ENCODE data around the gene COL7A1. TPM values are rescaled to one million over a fixed set of nuclear protein-coding genes. Genes with fewer than 3 reads are reported as not detected.

Gene COL7A1
- total and polyA plus RNA-seq, 2 experiments from 2014 or later, result 4.0 to 7.9 TPM

- no peak for TF ChIP-seq REST (IDR thresholded peaks at IDR 0.05; ENCODE audit: unreplicated experiment)
- no peak for TF ChIP-seq CREB1 (CRISPR knock-in tag; IDR thresholded peaks at IDR 0.05; ENCODE audit: low read depth)
- TF ChIP-seq EZH2 (IDR thresholded peaks at IDR 0.05; ENCODE audit: low read depth, unreplicated experiment), result no peak
- TF ChIP-seq STAT1 (IDR thresholded peaks at IDR 0.05; ENCODE audit: unreplicated experiment), result no peak
- no peak for TF ChIP-seq POLR2AphosphoS5 (IDR thresholded peaks at IDR 0.05; ENCODE audit: low read depth)
- TF ChIP-seq ZNF114 (CRISPR knock-in tag; IDR thresholded peaks at IDR 0.05), result no peak
Measured at GRCh38 chr3:48593337-48593736, 1.8 kb downstream of the COL7A1 start (continued).

- Mint-ChIP-seq H3K9me3 (no peaks in the 10 kb centered on the region), H3K27me3 (ENCODE audit: insufficient read depth, low read depth, poor library complexity) (peaks cover 22% of the 10 kb centered on the region), H3K4me1 (peaks cover 21% of the 10 kb centered on the region), H3K36me3 (ENCODE audit: low read depth) (peaks cover 6% of the 10 kb centered on the region), H3K27ac (no peak overlapping the region), H3K4me3 (no peak overlapping the region)
- no peaks in the 10 kb centered on the region for H3K9me2 ChIP-seq (ENCODE audit: insufficient read depth)
- peaks cover 17% of the 10 kb centered on the region; the same call in 1 of the 2 replicates for H3K4me1 ChIP-seq (ENCODE audit: insufficient read depth)
- no peak for TF ChIP-seq ZNF331 (CRISPR knock-in tag; IDR thresholded peaks at IDR 0.05; ENCODE audit: low read depth)
- no peak for TF ChIP-seq ZNF114 (CRISPR knock-in tag; IDR thresholded peaks at IDR 0.05)
- no peak for TF ChIP-seq ETS1 (IDR thresholded peaks at IDR 0.05)
- TF ChIP-seq, protein P1, sequence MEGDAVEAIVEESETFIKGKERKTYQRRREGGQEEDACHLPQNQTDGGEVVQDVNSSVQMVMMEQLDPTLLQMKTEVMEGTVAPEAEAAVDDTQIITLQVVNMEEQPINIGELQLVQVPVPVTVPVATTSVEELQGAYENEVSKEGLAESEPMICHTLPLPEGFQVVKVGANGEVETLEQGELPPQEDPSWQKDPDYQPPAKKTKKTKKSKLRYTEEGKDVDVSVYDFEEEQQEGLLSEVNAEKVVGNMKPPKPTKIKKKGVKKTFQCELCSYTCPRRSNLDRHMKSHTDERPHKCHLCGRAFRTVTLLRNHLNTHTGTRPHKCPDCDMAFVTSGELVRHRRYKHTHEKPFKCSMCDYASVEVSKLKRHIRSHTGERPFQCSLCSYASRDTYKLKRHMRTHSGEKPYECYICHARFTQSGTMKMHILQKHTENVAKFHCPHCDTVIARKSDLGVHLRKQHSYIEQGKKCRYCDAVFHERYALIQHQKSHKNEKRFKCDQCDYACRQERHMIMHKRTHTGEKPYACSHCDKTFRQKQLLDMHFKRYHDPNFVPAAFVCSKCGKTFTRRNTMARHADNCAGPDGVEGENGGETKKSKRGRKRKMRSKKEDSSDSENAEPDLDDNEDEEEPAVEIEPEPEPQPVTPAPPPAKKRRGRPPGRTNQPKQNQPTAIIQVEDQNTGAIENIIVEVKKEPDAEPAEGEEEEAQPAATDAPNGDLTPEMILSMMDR (conservative IDR thresholded peaks at IDR 0.05; ENCODE audit: low read depth in 2 of 2), result no peak
- no peak for TF ChIP-seq CREB1 (CRISPR knock-in tag; IDR thresholded peaks at IDR 0.05; ENCODE audit: low read depth)
- TF ChIP-seq JUNB (IDR thresholded peaks at IDR 0.05; ENCODE audit: unreplicated experiment), result no peak
- no peak for TF ChIP-seq POLR2AphosphoS5 (IDR thresholded peaks at IDR 0.05; ENCODE audit: low read depth)
- no peak for TF ChIP-seq NANOG (IDR thresholded peaks at IDR 0.05; ENCODE audit: borderline replicate concordance)
- ATAC-seq (no peak), DNase-seq (ENCODE audit: low spot score) (no peak)
- no peaks in the 10 kb centered on the region for H3K36me3 ChIP-seq (ENCODE audit: insufficient read depth)
- peaks cover 11% of the 10 kb centered on the region; the same call in 1 of the 2 replicates for H3K27me3 ChIP-seq (ENCODE audit: insufficient read depth)
- H3K4me3 ChIP-seq, result no peak overlapping the region
- no peak overlapping the region for H3K4me2 ChIP-seq
- no peak overlapping the region for H2AFZ ChIP-seq
- H3K79me2 ChIP-seq (replicated peaks; ENCODE audit: insufficient read depth), result no peaks in the 10 kb centered on the region
- no peak overlapping the region for H3K27ac ChIP-seq (ENCODE audit: low read depth)
- H4K20me1 ChIP-seq (replicated peaks; ENCODE audit: insufficient read depth), result no peaks in the 10 kb centered on the region; the same call in 1 of the 2 replicates
- 0 out of 2 replicates have a peak, but pooled peaks cover 7% of the 10 kb centered on the region for H3F3A ChIP-seq (replicated peaks; ENCODE audit: low read depth)
Measured at GRCh38 chr3:48592519-48593087, 2.5 kb downstream of the COL7A1 start.
